ENCODE measurements around the gene ZNF214. TPM values are rescaled to one million over a fixed set of nuclear protein-coding genes. Genes with fewer than 3 reads are reported as not detected.

ZNF214 gene
- total RNA-seq, 4 donors from 2014 or later: 4.8 to 7.2 (median 5.9) TPM

GRCh38 chr11:7031471-7031871 is 11.3 kb upstream of the ZNF214 start:
- Histone ChIP-seq H3K27ac (no peak overlapping the region), H3K27me3 (no peaks in the 10 kb centered on the region), H3K4me3 (no peak overlapping the region), H3K36me3 (no peaks in the 10 kb centered on the region), H3K4me1 (no peaks in the 10 kb centered on the region), H3K9me3 (no peaks in the 10 kb centered on the region)
- WGBS, 2 donors: 72 to 75% methylated on average over 11 of the region's 11 CpGs
- TF ChIP-seq EP300 (IDR thresholded peaks at IDR 0.05) (no peak), POLR2A (IDR thresholded peaks at IDR 0.05) (no peak)
- TF ChIP-seq, protein P1, sequence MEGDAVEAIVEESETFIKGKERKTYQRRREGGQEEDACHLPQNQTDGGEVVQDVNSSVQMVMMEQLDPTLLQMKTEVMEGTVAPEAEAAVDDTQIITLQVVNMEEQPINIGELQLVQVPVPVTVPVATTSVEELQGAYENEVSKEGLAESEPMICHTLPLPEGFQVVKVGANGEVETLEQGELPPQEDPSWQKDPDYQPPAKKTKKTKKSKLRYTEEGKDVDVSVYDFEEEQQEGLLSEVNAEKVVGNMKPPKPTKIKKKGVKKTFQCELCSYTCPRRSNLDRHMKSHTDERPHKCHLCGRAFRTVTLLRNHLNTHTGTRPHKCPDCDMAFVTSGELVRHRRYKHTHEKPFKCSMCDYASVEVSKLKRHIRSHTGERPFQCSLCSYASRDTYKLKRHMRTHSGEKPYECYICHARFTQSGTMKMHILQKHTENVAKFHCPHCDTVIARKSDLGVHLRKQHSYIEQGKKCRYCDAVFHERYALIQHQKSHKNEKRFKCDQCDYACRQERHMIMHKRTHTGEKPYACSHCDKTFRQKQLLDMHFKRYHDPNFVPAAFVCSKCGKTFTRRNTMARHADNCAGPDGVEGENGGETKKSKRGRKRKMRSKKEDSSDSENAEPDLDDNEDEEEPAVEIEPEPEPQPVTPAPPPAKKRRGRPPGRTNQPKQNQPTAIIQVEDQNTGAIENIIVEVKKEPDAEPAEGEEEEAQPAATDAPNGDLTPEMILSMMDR (IDR thresholded peaks at IDR 0.05): no peak
- no peak for DNase-seq (ENCODE audit: low spot score in 2 of 2)

GRCh38 chr11:7030836-7031235 is 10.7 kb upstream of the ZNF214 start:
- Histone ChIP-seq H3K9me3 (no peaks in the 10 kb centered on the region), H3K27ac (no peak overlapping the region), H3K36me3 (no peaks in the 10 kb centered on the region), H3K4me1 (no peaks in the 10 kb centered on the region), H3K27me3 (no peaks in the 10 kb centered on the region), H3K4me3 (no peak overlapping the region)
- WGBS, 2 donors: 85 to 86% methylated on average over 16 of the region's 16 CpGs
- TF ChIP-seq EP300 (IDR thresholded peaks at IDR 0.05): no peak
- TF ChIP-seq POLR2A (IDR thresholded peaks at IDR 0.05): no peak
- TF ChIP-seq, protein P1 (IDR thresholded peaks at IDR 0.05): no peak
- no peak for DNase-seq (ENCODE audit: low spot score in 2 of 2)

DNA sequence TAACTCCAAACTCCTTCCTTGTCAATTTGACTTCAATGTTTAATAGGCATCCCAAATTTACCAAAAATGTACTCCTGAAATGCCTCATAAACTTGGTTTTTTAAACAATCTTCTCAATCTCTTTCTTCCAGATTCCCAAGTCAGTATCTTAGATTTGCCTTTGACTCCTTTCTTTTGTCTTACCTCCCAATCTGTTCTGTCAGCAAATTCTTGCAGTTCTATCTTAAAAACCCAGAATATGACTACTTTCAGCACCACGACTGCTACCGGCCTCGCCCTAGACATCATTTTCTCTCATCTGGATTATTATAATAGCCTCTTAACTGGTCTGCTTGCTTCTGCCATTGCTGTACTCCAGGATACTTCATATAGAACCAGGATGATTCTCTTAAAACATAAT is 8.0 kb upstream of the ZNF214 start:
- Histone ChIP-seq H3K4me1 (no peaks in the 10 kb centered on the region), H3K4me3 (no peak overlapping the region), H3K36me3 (no peaks in the 10 kb centered on the region), H3K9me3 (no peaks in the 10 kb centered on the region), H3K27me3 (no peaks in the 10 kb centered on the region), H3K27ac (no peak overlapping the region)
- no peak for DNase-seq (ENCODE audit: low spot score in 2 of 2)
- WGBS, 2 donors: 86 to 91% methylated on average over 3 of the region's 3 CpGs
- TF ChIP-seq POLR2A (IDR thresholded peaks at IDR 0.05) (no peak), EP300 (IDR thresholded peaks at IDR 0.05) (no peak)
- TF ChIP-seq, protein P1 (IDR thresholded peaks at IDR 0.05): no peak

- H3K9me3 ChIP-seq: no peaks in the 10 kb centered on the region
- TF ChIP-seq, protein P1 (IDR thresholded peaks at IDR 0.05): no peak
- TF ChIP-seq POLR2A (IDR thresholded peaks at IDR 0.05) (no peak), EP300 (IDR thresholded peaks at IDR 0.05) (no peak)
- H3K27ac ChIP-seq: no peak overlapping the region
- H3K36me3 ChIP-seq: no peaks in the 10 kb centered on the region
- H3K4me3 ChIP-seq: peak overlapping the region in 1 of 4 donors; percentile 67
- H3K27me3 ChIP-seq: no peaks in the 10 kb centered on the region
- peaks cover 0 to 20% (median 11%) of the 10 kb centered on the region in 4 donors for H3K4me1 ChIP-seq
- WGBS, 2 donors: 58 to 76% methylated on average over 5 of the region's 5 CpGs
- DNase-seq (ENCODE audit: low spot score in 2 of 2): no peak
These were observed 1.2 kb upstream of the ZNF214 start for GRCh38 chr11:7021318-7021717.

- 3 to 4% methylated on average over 24 to 26 of the region's 26 CpGs for WGBS, 2 donors
These were observed 505 bp downstream of the ZNF214 start for GRCh38 chr11:7019500-7020182.

More at GRCh38 chr11:7019500-7020182, 505 bp downstream of the ZNF214 start:
- no peak for TF ChIP-seq POLR2A (IDR thresholded peaks at IDR 0.05)
- TF ChIP-seq, protein P1 (IDR thresholded peaks at IDR 0.05): no peak
- no peak for TF ChIP-seq EP300 (IDR thresholded peaks at IDR 0.05)
- Histone ChIP-seq H3K27me3 (no peaks in the 10 kb centered on the region), H3K4me3 (peak overlapping the region; percentile 40 to 78 (median 61)), H3K36me3 (no peaks in the 10 kb centered on the region), H3K27ac (peak overlapping the region; percentile 32 to 89 (median 82)), H3K4me1 (peaks cover 0 to 20% (median 11%) of the 10 kb centered on the region in 4 donors), H3K9me3 (no peaks in the 10 kb centered on the region)
- no peak for DNase-seq (ENCODE audit: low spot score in 2 of 2)

Measured in tibial nerve (tissue), 4 donors.